Mammary epithelial cell (primary cell): ENCODE measurements around the gene JMJD7.

Experiments
- CTCF ChIP-seq, 2 donors: IDR thresholded peaks in 1 of 2; conservative IDR thresholded peaks in 1 of 2; 2 replicates each; pipeline ENCODE4 v1.5.1; 2011 to 2012; ENCODE audit warnings: inconsistent platforms in 2 of 2, low read length in 2 of 2, mild to moderate bottlenecking in 2 of 2, control low read depth in 1 of 2, low read depth in 1 of 2; ENCODE audit not compliant: insufficient read depth in 1 of 2; ENCODE audit errors: extremely low read depth in 1 of 2
- EZH2 ChIP-seq: IDR thresholded peaks from 2 replicates; pipeline ENCODE4 v1.6.1; 2012; ENCODE audit warnings: low read length, inconsistent platforms, borderline replicate concordance

- TF ChIP-seq CTCF (conservative IDR thresholded peaks at IDR 0.05 in 1 of 2, IDR thresholded peaks at IDR 0.05 in 1 of 2; ENCODE audit: extremely low read depth in 1 of 2, insufficient read depth in 1 of 2, low read depth in 1 of 2, low read length in 2 of 2) (no peak), EZH2 (no peak)
Observed at GRCh38 chr15:41782371-41783282, 45.3 kb upstream of the JMJD7 start.
